KOPT-K1 (cell line): ENCODE results near the gene SPR.

Experiments used
- H3K27ac ChIP-seq: fragments of 200-600 bp; sonication (generic); 2 replicates; pipeline ENCODE4 v1.5.1; 2016; ENCODE audit warnings: antibody characterized with exemption, mild to moderate bottlenecking, low read depth, low read length; ENCODE audit not compliant: poor library complexity, severe bottlenecking
- H3K36me3 ChIP-seq: fragments of 200-600 bp; sonication (generic); 2 replicates; pipeline ENCODE4 v1.5.1; 2017; ENCODE audit warnings: antibody characterized with exemption, mild to moderate bottlenecking, low read length, moderate library complexity; ENCODE audit not compliant: insufficient read depth
- H3K9me3 ChIP-seq: fragments of 200-600 bp; sonication (generic); 2 replicates; pipeline ENCODE4 v1.5.1; 2017; ENCODE audit warnings: antibody characterized with exemption, low read length, mild to moderate bottlenecking; ENCODE audit not compliant: insufficient read depth, poor library complexity, severe bottlenecking

The SPR gene

DNA sequence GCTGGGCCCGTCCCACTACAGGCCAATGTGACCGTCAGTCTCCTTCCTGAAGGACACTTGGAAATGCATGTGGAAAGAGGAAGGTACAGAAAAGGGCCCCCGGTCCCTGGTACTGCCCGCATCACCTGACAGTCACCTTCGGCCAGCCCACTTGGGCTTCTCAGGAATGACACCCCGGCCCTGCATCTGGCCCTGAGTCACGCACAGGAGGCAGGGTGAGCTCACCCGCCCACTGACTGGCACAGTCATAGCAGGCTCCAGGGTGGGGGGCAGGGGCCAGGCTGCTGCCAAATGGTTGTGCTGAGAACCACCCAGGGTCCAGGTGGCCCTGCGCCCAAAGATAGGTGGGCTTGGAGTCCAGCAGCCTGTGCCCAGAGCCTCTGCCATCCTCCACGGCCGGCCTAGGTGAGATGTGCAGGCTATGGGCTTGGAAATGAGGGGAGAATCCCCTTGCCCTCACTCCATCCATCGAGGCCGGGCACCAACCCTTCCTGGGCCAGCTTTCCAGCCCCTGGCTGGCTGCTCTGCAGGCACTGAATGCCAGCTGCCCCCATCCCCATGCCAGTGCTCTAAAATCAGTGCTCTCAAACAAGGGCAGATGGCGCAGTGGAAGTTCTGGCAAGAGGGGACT lies 44.2 kb downstream of the SPR start:
- no peak overlapping the region for H3K27ac ChIP-seq
- H3K9me3 ChIP-seq, result no peaks in the 10 kb centered on the region
- H3K36me3 ChIP-seq, result no peaks in the 10 kb centered on the region

DNA sequence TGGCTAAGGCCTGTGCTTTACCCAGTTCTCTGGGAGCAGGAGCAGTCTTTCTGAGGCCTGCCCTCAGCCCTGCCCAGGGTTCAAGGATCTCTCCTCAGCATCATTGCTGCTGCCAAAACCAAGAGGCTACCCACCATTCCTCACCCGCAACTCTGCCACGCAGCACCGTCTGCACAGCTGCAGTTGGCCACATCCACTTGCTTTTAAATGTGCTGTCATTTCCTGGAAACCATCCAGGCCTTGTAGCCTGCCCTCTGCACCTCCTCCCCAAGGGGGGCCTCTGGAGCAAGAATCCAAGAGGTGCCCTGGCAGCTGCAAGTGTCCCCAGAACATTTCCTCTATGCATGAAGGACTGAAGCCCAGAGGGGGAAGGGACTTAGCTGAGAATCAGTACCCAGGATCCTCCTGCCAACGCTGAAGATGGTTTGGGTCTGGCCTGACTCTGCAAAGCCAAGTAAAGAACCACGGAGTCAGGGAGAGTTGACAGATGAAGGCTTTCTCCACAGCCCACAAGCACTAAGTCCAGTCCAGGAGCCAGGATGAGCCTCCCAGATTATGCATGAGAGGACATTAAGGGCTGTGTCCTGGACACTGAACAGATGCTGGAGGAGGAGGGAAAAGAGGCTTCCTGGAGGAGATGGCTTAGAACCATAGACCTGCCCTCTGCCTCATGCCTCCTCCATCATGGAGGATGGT lies 45.0 kb downstream of the SPR start:
- no peaks in the 10 kb centered on the region for H3K9me3 ChIP-seq
- H3K27ac ChIP-seq, result no peak overlapping the region

GRCh38 chr2:72932805-72933204 lies 45.6 kb downstream of the SPR start:
- no peaks in the 10 kb centered on the region for H3K9me3 ChIP-seq
- H3K36me3 ChIP-seq, result no peaks in the 10 kb centered on the region
- no peak overlapping the region for H3K27ac ChIP-seq

More for the DNA sequence above, 45.0 kb downstream of the SPR start:
- H3K36me3 ChIP-seq, result no peaks in the 10 kb centered on the region

DNA sequence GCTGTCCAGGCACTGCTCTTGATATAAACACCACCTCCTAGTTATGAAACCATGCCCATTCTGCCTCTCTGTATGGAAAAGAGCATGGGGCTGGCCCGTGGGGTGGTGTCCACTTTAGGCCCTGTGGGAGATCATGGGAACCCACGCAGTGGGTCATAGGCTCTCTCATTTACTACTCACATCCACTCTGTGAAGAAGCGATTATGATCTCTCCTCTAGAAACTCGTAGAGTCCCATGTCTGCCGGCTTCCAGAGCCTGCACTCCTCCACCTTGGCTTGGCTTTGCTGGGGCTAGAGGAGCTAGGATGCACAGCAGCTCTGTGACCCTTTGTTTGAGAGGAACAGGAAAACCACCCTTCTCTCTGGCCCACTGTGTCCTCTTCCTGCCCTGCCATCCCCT lies 46.0 kb downstream of the SPR start:
- Histone ChIP-seq H3K9me3 (no peaks in the 10 kb centered on the region), H3K27ac (no peak overlapping the region), H3K36me3 (no peaks in the 10 kb centered on the region)

DNA sequence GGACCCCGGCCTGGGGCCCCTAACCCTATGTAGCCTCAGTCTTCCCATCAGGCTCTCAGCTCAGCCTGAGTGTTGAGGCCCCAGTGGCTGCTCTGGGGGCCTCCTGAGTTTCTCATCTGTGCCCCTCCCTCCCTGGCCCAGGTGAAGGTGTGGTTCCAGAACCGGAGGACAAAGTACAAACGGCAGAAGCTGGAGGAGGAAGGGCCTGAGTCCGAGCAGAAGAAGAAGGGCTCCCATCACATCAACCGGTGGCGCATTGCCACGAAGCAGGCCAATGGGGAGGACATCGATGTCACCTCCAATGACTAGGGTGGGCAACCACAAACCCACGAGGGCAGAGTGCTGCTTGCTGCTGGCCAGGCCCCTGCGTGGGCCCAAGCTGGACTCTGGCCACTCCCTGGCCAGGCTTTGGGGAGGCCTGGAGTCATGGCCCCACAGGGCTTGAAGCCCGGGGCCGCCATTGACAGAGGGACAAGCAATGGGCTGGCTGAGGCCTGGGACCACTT lies 46.5 kb downstream of the SPR start:
- Histone ChIP-seq H3K27ac (no peak overlapping the region), H3K36me3 (no peaks in the 10 kb centered on the region), H3K9me3 (no peaks in the 10 kb centered on the region)

DNA sequence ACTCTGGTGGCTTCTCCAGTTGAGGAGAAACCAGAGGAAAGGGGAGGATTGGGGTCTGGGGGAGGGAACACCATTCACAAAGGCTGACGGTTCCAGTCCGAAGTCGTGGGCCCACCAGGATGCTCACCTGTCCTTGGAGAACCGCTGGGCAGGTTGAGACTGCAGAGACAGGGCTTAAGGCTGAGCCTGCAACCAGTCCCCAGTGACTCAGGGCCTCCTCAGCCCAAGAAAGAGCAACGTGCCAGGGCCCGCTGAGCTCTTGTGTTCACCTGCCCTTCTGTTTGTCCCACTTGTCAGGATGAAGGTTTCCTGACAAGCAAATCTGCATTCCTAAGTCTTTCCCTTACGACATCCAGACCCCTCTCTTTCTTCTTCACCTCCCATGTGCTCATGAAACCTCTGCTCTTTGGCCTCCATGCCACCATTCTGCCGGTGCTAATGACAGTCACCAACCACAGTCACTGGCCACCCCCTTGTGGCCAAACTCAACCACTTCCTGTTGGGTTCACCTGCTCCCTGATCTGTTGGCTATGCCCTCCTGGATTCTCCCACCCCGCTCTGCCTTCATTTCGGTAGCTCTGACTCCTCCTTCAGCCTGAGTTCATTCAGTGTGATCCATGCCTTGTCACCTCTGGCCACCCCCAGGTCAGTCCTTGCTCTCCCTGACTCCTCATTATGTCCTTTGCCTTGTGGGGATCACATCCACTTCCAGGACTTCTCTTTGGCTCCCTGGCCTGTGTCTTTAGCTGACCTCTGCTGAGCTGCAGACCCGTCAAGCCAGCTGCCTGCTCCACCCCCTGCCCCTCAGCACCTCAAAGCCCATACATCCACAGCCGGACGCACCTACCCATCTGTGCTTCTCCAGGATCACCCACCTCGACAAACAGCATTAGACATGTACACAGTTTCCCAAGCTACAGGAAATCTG lies 47.7 kb downstream of the SPR start:
- H3K27ac ChIP-seq, result no peak overlapping the region
- no peaks in the 10 kb centered on the region for H3K9me3 ChIP-seq
- no peaks in the 10 kb centered on the region for H3K36me3 ChIP-seq

DNA sequence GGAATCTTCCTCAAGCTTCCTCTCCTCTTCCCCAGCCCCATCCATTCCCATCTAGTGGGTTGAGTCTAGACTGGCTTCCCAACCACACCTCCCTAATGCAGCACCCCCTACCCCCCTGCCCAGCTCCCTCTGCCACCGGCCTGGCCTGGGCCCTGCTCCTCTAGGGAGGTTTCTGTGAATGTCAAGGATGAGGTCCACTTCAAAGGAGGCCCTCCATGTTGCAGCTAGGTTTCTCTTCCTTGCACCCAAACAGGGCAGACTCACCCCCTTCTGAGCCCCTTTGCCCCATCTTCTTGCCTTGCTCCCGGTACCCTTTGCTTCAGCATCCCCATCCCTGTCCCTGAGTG lies 48.4 kb downstream of the SPR start:
- Histone ChIP-seq H3K9me3 (no peaks in the 10 kb centered on the region), H3K36me3 (no peaks in the 10 kb centered on the region)

GRCh38 chr2:72936660-72937355 lies 49.6 kb downstream of the SPR start:
- no peak overlapping the region for H3K27ac ChIP-seq

More for the DNA sequence above, 48.4 kb downstream of the SPR start:
- H3K27ac ChIP-seq, result no peak overlapping the region

GRCh38 chr2:72937356-72937669 lies 50.1 kb downstream of the SPR start:
- Histone ChIP-seq H3K27ac (no peak overlapping the region), H3K36me3 (no peaks in the 10 kb centered on the region), H3K9me3 (no peaks in the 10 kb centered on the region)

More at GRCh38 chr2:72936660-72937355, 49.6 kb downstream of the SPR start:
- no peaks in the 10 kb centered on the region for H3K36me3 ChIP-seq
- H3K9me3 ChIP-seq, result no peaks in the 10 kb centered on the region

DNA sequence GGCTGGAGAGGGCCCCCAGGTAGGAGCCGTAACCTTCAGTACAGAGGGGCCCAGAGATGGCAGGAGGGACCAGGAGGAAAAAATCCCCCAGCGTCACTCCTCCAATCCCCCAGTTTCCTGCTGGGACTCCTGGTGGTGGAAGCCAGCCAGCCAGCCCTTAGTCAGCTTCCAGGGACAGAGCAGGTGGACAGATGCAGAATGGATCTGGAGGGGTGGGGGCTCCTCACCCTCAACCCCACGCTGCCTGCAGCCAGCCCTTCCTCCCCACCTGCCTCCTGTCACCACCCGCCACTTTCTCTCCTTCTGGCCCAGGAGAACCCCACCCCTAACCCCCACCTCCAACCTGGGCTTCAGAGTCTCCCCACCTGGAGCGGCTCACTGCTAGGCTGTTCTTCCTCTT lies 51.2 kb downstream of the SPR start:
- Histone ChIP-seq H3K27ac (no peak overlapping the region), H3K36me3 (no peaks in the 10 kb centered on the region), H3K9me3 (no peaks in the 10 kb centered on the region)

DNA sequence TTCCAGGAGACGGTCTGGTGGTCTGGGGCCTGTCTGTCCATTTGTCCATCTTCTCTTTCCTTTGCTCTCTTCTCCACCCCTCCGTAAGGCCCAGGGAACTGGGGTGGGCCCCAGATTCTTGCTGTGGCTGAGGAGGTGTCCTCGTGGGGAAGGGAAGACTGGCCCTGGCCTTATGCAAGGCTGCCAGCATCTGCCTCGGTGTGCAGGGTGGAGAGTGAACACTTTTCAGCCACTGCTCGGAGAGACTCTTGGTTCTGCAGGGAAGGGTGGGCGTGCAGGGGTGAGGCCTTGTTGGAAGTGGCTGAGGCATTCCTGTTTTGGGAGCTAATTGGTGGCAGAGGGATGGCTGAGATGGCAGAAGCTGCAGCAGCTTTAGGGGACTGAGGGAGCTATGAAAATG lies 53.2 kb downstream of the SPR start:
- Histone ChIP-seq H3K36me3 (no peaks in the 10 kb centered on the region), H3K27ac (no peak overlapping the region), H3K9me3 (no peaks in the 10 kb centered on the region)

GRCh38 chr2:72940786-72941185 lies 53.6 kb downstream of the SPR start:
- no peaks in the 10 kb centered on the region for H3K36me3 ChIP-seq
- H3K9me3 ChIP-seq, result no peaks in the 10 kb centered on the region
- no peak overlapping the region for H3K27ac ChIP-seq
